Tibial artery (tissue), 4 donors: ENCODE results near the gene TBC1D19.

Source experiments
- DNase-seq, 2 donors: peaks; one replicate each; pipeline ENCODE4 v3.0.0-alpha.2; 2019
- H3K27ac ChIP-seq, 2 donors: fragments of 200-600 bp; sonication (generic) in 1 of 2; 1 replicate in 1 of 2; 2 replicates in 1 of 2; pipeline ENCODE4 v1.5.1; 2018 to 2019; ENCODE audit warnings: mild to moderate bottlenecking in 1 of 2
- H3K27me3 ChIP-seq, 2 donors: fragments of 200-600 bp; sonication (generic) in 1 of 2; one replicate each; pipeline versions ENCODE4 v1.5.1 to v1.6.0; 2016 to 2019
- H3K36me3 ChIP-seq, 3 donors: fragments of 200-600 bp; sonication (generic) in 2 of 3; one replicate each; pipeline ENCODE4 v1.5.1; 2016 to 2019; ENCODE audit warnings: mild to moderate bottlenecking in 2 of 3
- H3K4me1 ChIP-seq, 4 donors: fragments of 200-600 bp; sonication (generic) in 2 of 4; 1 replicate in 3 of 4; 2 replicates in 1 of 4; pipeline ENCODE4 v1.5.1; 2016 to 2019
- H3K4me3 ChIP-seq, 2 donors: fragments of 200-600 bp; sonication (generic) in 1 of 2; 1 replicate in 1 of 2; 2 replicates in 1 of 2; pipeline ENCODE4 v1.5.1; 2018 to 2019; ENCODE audit warnings: mild to moderate bottlenecking in 2 of 2
- H3K9me3 ChIP-seq, 3 donors: fragments of 200-600 bp; sonication (generic) in 1 of 3; one replicate each; pipeline ENCODE4 v1.5.1; 2016 to 2019
- CTCF ChIP-seq, 2 experiments: fragments of 200-600 bp in 1 of 2; fragments of 450-650 bp in 1 of 2; IDR thresholded peaks; one replicate each; pipeline ENCODE4 v1.5.1; 2017 to 2019; ENCODE audit warnings: antibody characterized with exemption in 2 of 2, mild to moderate bottlenecking in 1 of 2, moderate library complexity in 1 of 2
- intact Hi-C: fragments of 100-400 bp; cut with DNase I; formaldehyde crosslinking; loops from one replicate; pipeline ENCODE4 v1.15.0; 2023; ENCODE audit warnings: low total_unique reads

TBC1D19 gene

GRCh38 chr4:26782168-26782829, 198.4 kb downstream of the TBC1D19 start:
- Histone ChIP-seq H3K4me3 (no peak overlapping the region), H3K27me3 (no peaks in the 10 kb centered on the region), H3K9me3 (no peaks in the 10 kb centered on the region), H3K36me3 (no peaks in the 10 kb centered on the region), H3K27ac (no peak overlapping the region), H3K4me1 (peaks cover 0 to 2% (median under 1%) of the 10 kb centered on the region in 4 donors)
- no peak for TF ChIP-seq CTCF (IDR thresholded peaks at IDR 0.05)
- intact Hi-C loops = no loop called here
- no peak for DNase-seq

GRCh38 chr4:26782830-26783202, 198.9 kb downstream of the TBC1D19 start:
- no peak for TF ChIP-seq CTCF (IDR thresholded peaks at IDR 0.05)

GRCh38 chr4:26784207-26784865, 200.5 kb downstream of the TBC1D19 start:
- DNase-seq = no peak
- Histone ChIP-seq H3K27me3 (no peaks in the 10 kb centered on the region), H3K4me1 (peaks cover 0 to 14% (median 11%) of the 10 kb centered on the region in 4 donors), H3K36me3 (no peaks in the 10 kb centered on the region), H3K27ac (no peak overlapping the region), H3K4me3 (no peak overlapping the region), H3K9me3 (no peaks in the 10 kb centered on the region)
- intact Hi-C loops = no loop called here
- no peak for TF ChIP-seq CTCF (IDR thresholded peaks at IDR 0.05)

More at GRCh38 chr4:26782830-26783202, 198.9 kb downstream of the TBC1D19 start:
- no peak for DNase-seq
- H3K27me3 ChIP-seq = no peaks in the 10 kb centered on the region
- H3K4me1 ChIP-seq = peaks cover 0 to 7% (median 5%) of the 10 kb centered on the region in 4 donors
- no peak overlapping the region for H3K4me3 ChIP-seq
- H3K27ac ChIP-seq = no peak overlapping the region
- H3K9me3 ChIP-seq = no peaks in the 10 kb centered on the region
- intact Hi-C loops = no loop called here
- no peaks in the 10 kb centered on the region for H3K36me3 ChIP-seq

GRCh38 chr4:26785312-26785711, 201.4 kb downstream of the TBC1D19 start:
- Histone ChIP-seq H3K9me3 (no peaks in the 10 kb centered on the region), H3K4me1 (peaks cover 0 to 14% (median 11%) of the 10 kb centered on the region in 4 donors), H3K4me3 (no peak overlapping the region), H3K36me3 (no peaks in the 10 kb centered on the region), H3K27ac (no peak overlapping the region), H3K27me3 (no peaks in the 10 kb centered on the region)
- DNase-seq = no peak
- intact Hi-C loops = no loop called here
- no peak for TF ChIP-seq CTCF (IDR thresholded peaks at IDR 0.05)

GRCh38 chr4:26785810-26786209, 201.9 kb downstream of the TBC1D19 start:
- no peak overlapping the region for H3K27ac ChIP-seq
- H3K4me3 ChIP-seq = no peak overlapping the region
- TF ChIP-seq CTCF (IDR thresholded peaks at IDR 0.05) = no peak
- no peaks in the 10 kb centered on the region for H3K36me3 ChIP-seq
- no peak for DNase-seq
- H3K27me3 ChIP-seq = no peaks in the 10 kb centered on the region
- peaks cover 0 to 14% (median 11%) of the 10 kb centered on the region in 4 donors for H3K4me1 ChIP-seq
- H3K9me3 ChIP-seq = no peaks in the 10 kb centered on the region
- intact Hi-C loops = no loop called here
